KMS-11 (cell line): ENCODE data around the gene ANKRD44.
A peak's percentile ranks its signal among the peaks of the same experiment; 100 is the strongest.

Experiments used
- H2AFZ ChIP-seq: fragments of 200-600 bp; sonication (generic); 2 replicates; pipeline ENCODE4 v1.6.1; 2016; ENCODE audit warnings: antibody characterized with exemption, mixed run types, low read depth
- H3K27ac ChIP-seq: fragments of 200-600 bp; sonication (generic); 2 replicates; pipeline ENCODE4 v1.6.1; 2016; ENCODE audit warnings: mild to moderate bottlenecking, mixed run types
- H3K27me3 ChIP-seq: fragments of 200-600 bp; sonication (generic); 2 replicates; pipeline ENCODE4 v1.6.1; 2017; ENCODE audit warnings: mild to moderate bottlenecking, low read depth, mixed run types, moderate library complexity; ENCODE audit not compliant: insufficient read depth
- H3K36me3 ChIP-seq: fragments of 200-600 bp; sonication (generic); 2 replicates; pipeline ENCODE4 v1.6.1; 2017; ENCODE audit warnings: mild to moderate bottlenecking, mixed run types; ENCODE audit not compliant: insufficient read depth
- H3K4me1 ChIP-seq: fragments of 200-600 bp; sonication (generic); 2 replicates; pipeline ENCODE4 v1.6.1; 2016; ENCODE audit warnings: mild to moderate bottlenecking, low read depth, mixed run types; ENCODE audit not compliant: poor library complexity, severe bottlenecking
- H3K4me2 ChIP-seq: fragments of 200-600 bp; sonication (generic); 2 replicates; pipeline ENCODE4 v1.7.0; 2016; ENCODE audit warnings: mild to moderate bottlenecking, mixed run types
- H3K4me3 ChIP-seq: fragments of 200-600 bp; sonication (generic); IDR thresholded peaks from 2 replicates; pipeline ENCODE4 v1.6.1; 2017; ENCODE audit warnings: low read depth, low read length, mixed read lengths; ENCODE audit not compliant: insufficient read depth
- H3K79me2 ChIP-seq: fragments of 200-600 bp; sonication (generic); 2 replicates; pipeline ENCODE4 v1.6.1; 2016; ENCODE audit warnings: low read depth, mixed run types; ENCODE audit not compliant: insufficient read depth
- H3K9ac ChIP-seq: fragments of 200-600 bp; sonication (generic); 2 replicates; pipeline ENCODE4 v1.6.1; 2016; ENCODE audit warnings: mild to moderate bottlenecking, mixed run types
- H4K20me1 ChIP-seq: fragments of 200-600 bp; sonication (generic); 2 replicates; pipeline ENCODE4 v1.6.1; 2016; ENCODE audit warnings: mild to moderate bottlenecking, mixed run types; ENCODE audit not compliant: insufficient read depth
- TF ChIP-seq, protein P1 (sequence below): fragments of 200-600 bp; sonication (generic); conservative IDR thresholded peaks from 2 replicates; pipeline ENCODE4 v1.6.1; 2017; ENCODE audit warnings: low read depth, mild to moderate bottlenecking, antibody characterized with exemption, low read length, moderate library complexity, mixed read lengths

Gene ANKRD44

DNA sequence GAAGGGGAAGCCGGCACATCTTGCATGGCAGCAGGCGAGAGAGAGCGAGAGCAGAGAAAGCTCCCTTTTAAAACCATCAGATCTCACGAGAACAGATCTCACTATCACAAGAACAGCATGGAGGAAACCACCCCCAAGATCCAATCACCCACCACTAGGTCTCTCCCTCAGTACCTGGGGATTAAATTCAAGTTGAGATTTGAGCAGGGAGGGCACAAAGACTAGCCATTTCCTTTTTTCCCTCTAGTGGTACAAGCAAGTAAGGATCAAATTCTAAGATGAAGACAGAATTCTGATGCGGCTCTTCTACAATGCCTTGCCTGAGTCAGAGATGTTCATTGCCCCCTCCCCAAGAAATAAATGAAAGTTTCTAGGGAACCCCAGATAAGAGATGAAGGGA is 45.6 kb upstream of the ANKRD44 start:
- Histone ChIP-seq H2AFZ (no peak overlapping the region), H4K20me1 (no peaks in the 10 kb centered on the region), H3K4me3 (no peak overlapping the region), H3K9ac (no peak overlapping the region), H3K36me3 (no peaks in the 10 kb centered on the region), H3K27ac (no peak overlapping the region), H3K4me2 (no peak overlapping the region), H3K4me1 (peaks cover 3% of the 10 kb centered on the region), H3K79me2 (no peaks in the 10 kb centered on the region), H3K27me3 (no peaks in the 10 kb centered on the region)
- TF ChIP-seq, protein P1, sequence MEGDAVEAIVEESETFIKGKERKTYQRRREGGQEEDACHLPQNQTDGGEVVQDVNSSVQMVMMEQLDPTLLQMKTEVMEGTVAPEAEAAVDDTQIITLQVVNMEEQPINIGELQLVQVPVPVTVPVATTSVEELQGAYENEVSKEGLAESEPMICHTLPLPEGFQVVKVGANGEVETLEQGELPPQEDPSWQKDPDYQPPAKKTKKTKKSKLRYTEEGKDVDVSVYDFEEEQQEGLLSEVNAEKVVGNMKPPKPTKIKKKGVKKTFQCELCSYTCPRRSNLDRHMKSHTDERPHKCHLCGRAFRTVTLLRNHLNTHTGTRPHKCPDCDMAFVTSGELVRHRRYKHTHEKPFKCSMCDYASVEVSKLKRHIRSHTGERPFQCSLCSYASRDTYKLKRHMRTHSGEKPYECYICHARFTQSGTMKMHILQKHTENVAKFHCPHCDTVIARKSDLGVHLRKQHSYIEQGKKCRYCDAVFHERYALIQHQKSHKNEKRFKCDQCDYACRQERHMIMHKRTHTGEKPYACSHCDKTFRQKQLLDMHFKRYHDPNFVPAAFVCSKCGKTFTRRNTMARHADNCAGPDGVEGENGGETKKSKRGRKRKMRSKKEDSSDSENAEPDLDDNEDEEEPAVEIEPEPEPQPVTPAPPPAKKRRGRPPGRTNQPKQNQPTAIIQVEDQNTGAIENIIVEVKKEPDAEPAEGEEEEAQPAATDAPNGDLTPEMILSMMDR: peak; percentile 41; the same call in 1 of the 2 replicates

DNA sequence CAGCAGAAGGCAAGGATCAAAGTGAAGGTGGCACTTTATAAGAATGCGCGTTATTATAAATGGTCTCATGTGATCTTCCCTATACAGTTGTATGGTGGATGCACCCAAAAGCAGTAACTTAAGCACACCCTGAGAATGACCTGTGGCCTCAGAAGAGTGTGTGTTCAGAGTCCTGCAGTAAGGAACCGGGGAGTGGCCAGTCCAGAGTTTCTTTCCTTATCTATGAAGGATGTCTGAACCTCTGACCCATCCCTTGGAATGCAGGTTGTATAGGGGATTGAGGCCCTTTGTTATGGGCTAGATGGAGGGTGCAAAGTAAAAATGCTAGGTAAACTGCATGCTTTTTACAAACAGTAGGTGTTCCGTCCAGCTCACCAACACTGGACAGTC is 43.6 kb upstream of the ANKRD44 start:
- TF ChIP-seq, protein P1: no peak
- no peaks in the 10 kb centered on the region for H3K27me3 ChIP-seq
- H3K36me3 ChIP-seq: no peaks in the 10 kb centered on the region
- H3K4me2 ChIP-seq: no peak overlapping the region
- H3K4me3 ChIP-seq: no peak overlapping the region
- no peaks in the 10 kb centered on the region for H3K4me1 ChIP-seq
- no peak overlapping the region for H3K9ac ChIP-seq
- H3K27ac ChIP-seq: no peak overlapping the region
- no peaks in the 10 kb centered on the region for H3K79me2 ChIP-seq
- no peaks in the 10 kb centered on the region for H4K20me1 ChIP-seq
- no peak overlapping the region for H2AFZ ChIP-seq

DNA sequence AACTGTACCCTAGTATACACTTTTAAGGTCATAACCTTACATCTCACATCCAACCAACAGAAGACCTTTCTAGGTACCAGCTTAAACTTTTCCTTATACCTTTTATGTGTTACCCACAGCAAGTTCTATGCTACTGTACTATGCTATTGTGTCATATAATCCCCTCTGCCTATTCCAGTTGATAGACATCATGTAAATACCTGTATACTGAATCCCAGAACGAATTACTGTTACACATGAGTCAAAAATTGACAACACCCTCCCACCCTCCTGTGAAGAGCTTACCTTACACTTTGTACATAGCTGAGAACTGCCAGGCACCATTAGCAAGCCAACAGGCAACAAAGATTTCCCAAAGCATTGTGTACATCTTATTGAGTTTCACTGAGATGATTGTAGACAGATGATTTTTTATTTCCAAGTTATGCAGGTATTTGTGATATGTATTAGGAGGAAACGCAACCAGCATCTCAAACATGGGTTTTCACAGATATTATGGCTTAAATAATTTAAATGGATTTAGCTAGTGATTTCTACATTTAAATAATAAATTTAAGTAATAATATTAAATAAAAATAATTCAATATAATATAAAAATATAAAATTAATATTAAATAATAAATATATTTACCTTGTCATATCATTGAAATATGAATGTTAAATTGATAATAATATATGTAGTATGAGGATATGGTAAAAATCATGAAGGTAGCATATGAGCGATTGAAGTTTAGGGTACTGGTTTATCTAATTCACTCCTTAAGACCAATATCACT is 43.0 kb upstream of the ANKRD44 start:
- no peak overlapping the region for H3K4me3 ChIP-seq
- no peaks in the 10 kb centered on the region for H4K20me1 ChIP-seq
- no peaks in the 10 kb centered on the region for H3K4me1 ChIP-seq
- H3K4me2 ChIP-seq: no peak overlapping the region
- no peak overlapping the region for H2AFZ ChIP-seq
- H3K9ac ChIP-seq: no peak overlapping the region
- H3K79me2 ChIP-seq: no peaks in the 10 kb centered on the region
- no peaks in the 10 kb centered on the region for H3K27me3 ChIP-seq
- H3K27ac ChIP-seq: no peak overlapping the region
- H3K36me3 ChIP-seq: no peaks in the 10 kb centered on the region
- TF ChIP-seq, protein P1: no peak

DNA sequence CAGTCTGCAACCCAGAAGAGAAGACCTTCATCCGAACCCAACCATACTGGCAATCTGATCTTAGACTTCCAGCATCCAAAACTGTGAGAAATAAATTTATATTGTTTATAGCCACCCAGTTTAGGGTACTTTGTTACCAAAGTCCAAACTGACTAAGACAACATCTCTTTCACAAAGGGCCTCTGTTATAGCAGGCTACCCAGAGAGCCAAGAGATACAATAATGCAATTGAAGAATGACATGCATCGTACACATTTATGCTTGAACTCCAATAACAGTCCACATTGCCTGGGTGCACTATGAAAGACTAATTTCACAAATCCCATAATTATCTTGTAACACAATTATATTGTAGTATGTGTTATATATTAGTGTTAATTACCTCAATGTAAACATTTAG is 39.1 kb upstream of the ANKRD44 start:
- Histone ChIP-seq H3K27me3 (no peaks in the 10 kb centered on the region), H4K20me1 (no peaks in the 10 kb centered on the region), H3K36me3 (no peaks in the 10 kb centered on the region), H3K27ac (no peak overlapping the region), H2AFZ (no peak overlapping the region), H3K9ac (no peak overlapping the region), H3K79me2 (no peaks in the 10 kb centered on the region), H3K4me3 (no peak overlapping the region), H3K4me1 (no peaks in the 10 kb centered on the region), H3K4me2 (no peak overlapping the region)
- TF ChIP-seq, protein P1: no peak
